CD4-positive, alpha-beta T cell (primary cell): ENCODE results near the gene PRKAR1B. TPM values are rescaled to one million over a fixed set of nuclear protein-coding genes. Genes with fewer than 3 reads are reported as not detected.

Experiments
- ATAC-seq: fragments of 200-7000 bp; cut with Tn5 transposase; one replicate; pipeline ENCODE4 v1.10.0; 2022; ENCODE audit warnings: mild to moderate bottlenecking; ENCODE audit not compliant: poor library complexity
- CTCF ChIA-PET: fragments of 350-600 bp; sonication (Branson Sonifier 250); formaldehyde crosslinking; loops from one replicate; lab custom pipeline; 2021; ENCODE audit warnings: antibody characterized with exemption, inconsistent platforms; lab: Charles Lee
- POLR2A ChIA-PET: fragments of 350-600 bp; sonication (Branson Sonifier 250); formaldehyde crosslinking; loops from one replicate; lab custom pipeline; 2021; ENCODE audit warnings: antibody characterized with exemption, inconsistent platforms; lab: Charles Lee
- DNase-seq, 14 experiments: peaks; one replicate each; pipeline ENCODE4 v3.0.0-alpha.2; 2013 to 2020; ENCODE audit warnings: mixed read lengths in 2 of 14
- H3K27ac ChIP-seq, 2 donors: one replicate each; pipeline versions ENCODE4 v1.5.1 to v1.7.0; 2013; ENCODE audit warnings: low read length in 2 of 2, low read depth in 1 of 2, mild to moderate bottlenecking in 1 of 2
- H3K27me3 ChIP-seq, 2 experiments: 1 replicate in 1 of 2; 2 replicates in 1 of 2; pipeline versions ENCODE4 v1.6.1 to v1.7.0; 2013; ENCODE audit warnings: low read length in 2 of 2, control low read depth in 1 of 2, mild to moderate bottlenecking in 1 of 2, moderate library complexity in 1 of 2; ENCODE audit not compliant: insufficient read depth in 2 of 2, control insufficient read depth in 1 of 2
- H3K36me3 ChIP-seq: one replicate; pipeline ENCODE4 v1.6.1; 2013; ENCODE audit warnings: low read length, control low read depth; ENCODE audit not compliant: insufficient read depth
- H3K4me1 ChIP-seq: one replicate; pipeline ENCODE4 v1.6.1; 2013; ENCODE audit warnings: low read length, control low read depth; ENCODE audit not compliant: insufficient read depth
- H3K4me3 ChIP-seq: one replicate; pipeline ENCODE4 v1.5.1; 2013; ENCODE audit warnings: mild to moderate bottlenecking, low read length, moderate library complexity
- H3K9me3 ChIP-seq, 2 experiments: 1 replicate in 1 of 2; 2 replicates in 1 of 2; pipeline versions ENCODE4 v1.6.1 to v1.7.0; 2013; ENCODE audit warnings: low read length in 2 of 2, mild to moderate bottlenecking in 2 of 2, control low read depth in 1 of 2, moderate library complexity in 1 of 2; ENCODE audit not compliant: control insufficient read depth in 1 of 2, insufficient read depth in 1 of 2
- H3K27ac Mint-ChIP-seq: one replicate; pipeline ENCODE4 v1.8.0; 2020; ENCODE audit warnings: mixed read lengths
- H3K27me3 Mint-ChIP-seq: one replicate; pipeline ENCODE4 v1.8.0; 2021; ENCODE audit warnings: mixed read lengths
- H3K36me3 Mint-ChIP-seq: one replicate; pipeline ENCODE4 v1.8.0; 2021; ENCODE audit warnings: low read depth, mixed read lengths
- H3K4me1 Mint-ChIP-seq: one replicate; pipeline ENCODE4 v1.8.0; 2021; ENCODE audit warnings: low read depth, mixed read lengths
- H3K4me3 Mint-ChIP-seq: one replicate; pipeline ENCODE4 v1.8.0; 2020; ENCODE audit warnings: mild to moderate bottlenecking, mixed read lengths
- H3K9me3 Mint-ChIP-seq: one replicate; pipeline ENCODE4 v1.8.0; 2020; ENCODE audit warnings: mixed read lengths
- intact Hi-C, 2 experiments: fragments of 100-400 bp; cut with DNase I in 1 of 2; cut with micrococcal nuclease in 1 of 2; formaldehyde crosslinking; loops; one replicate each; pipeline versions ENCODE4 v1.15.1 to v1.9.0; 2023 to 2025; cut with DNase I, micrococcal nuclease
- total RNA-seq, 174 experiments: library from RNA in 2 of 174; stranded (reverse) in 2 of 174; gene quantifications; one replicate each; pipeline ENCODE4 v1.2.3 and lab custom pipeline; 2021 to 2026
- TF ChIP-seq, protein P1 (sequence below): fragments of 200-600 bp; IDR thresholded peaks from one replicate; pipeline ENCODE4 v1.8.0; 2022; ENCODE audit warnings: antibody characterized with exemption, mild to moderate bottlenecking

Gene PRKAR1B
- total RNA-seq, 2 experiments from 2014 or later = 18.8 to 19.5 TPM

DNA sequence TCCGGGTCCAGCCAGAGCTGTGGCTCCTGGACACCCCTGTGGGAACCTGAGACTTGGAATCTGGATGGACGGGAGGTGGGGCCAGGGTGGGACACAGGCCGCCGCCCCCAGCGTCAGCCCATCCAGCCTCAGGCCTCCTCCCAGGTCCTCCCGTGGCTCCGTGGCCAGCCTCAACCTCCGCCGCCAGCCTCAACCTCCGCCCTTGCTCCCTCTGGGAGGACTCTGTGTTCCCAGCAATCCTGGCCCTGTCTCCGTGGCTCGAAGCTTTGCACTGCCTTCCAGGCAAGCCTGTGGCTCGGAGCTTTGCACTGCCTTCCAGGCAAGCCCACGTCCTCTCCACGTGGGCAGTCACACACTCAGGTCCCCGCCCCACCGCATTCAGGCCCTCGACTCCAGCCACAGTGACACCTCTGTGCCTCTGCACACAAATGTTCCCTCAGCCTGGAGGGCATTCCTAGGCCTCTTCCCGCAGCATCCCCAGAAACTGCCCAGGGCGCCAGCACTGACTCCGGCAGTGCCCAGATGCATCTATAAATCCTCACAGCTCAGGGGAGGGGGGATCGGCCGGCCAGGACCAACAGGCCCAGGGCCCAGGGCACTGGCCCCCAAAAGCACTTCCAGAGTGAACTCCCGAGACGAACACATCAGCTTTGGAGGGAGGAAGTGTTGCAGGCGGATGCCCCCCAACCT is 162.8 kb downstream of the PRKAR1B start:
- Histone ChIP-seq H3K4me3 (no peak overlapping the region), H3K9me3 (peaks cover 0 to 12% of the 10 kb centered on the region in 2 experiments), H3K27ac (no peak overlapping the region), H3K36me3 (no peaks in the 10 kb centered on the region), H3K27me3 (no peaks in the 10 kb centered on the region), H3K4me1 (no peaks in the 10 kb centered on the region)
- no peaks in the 10 kb centered on the region for H3K36me3 Mint-ChIP-seq
- no peaks in the 10 kb centered on the region for H3K27me3 Mint-ChIP-seq
- DNase-seq = no peak
- TF ChIP-seq, protein P1, sequence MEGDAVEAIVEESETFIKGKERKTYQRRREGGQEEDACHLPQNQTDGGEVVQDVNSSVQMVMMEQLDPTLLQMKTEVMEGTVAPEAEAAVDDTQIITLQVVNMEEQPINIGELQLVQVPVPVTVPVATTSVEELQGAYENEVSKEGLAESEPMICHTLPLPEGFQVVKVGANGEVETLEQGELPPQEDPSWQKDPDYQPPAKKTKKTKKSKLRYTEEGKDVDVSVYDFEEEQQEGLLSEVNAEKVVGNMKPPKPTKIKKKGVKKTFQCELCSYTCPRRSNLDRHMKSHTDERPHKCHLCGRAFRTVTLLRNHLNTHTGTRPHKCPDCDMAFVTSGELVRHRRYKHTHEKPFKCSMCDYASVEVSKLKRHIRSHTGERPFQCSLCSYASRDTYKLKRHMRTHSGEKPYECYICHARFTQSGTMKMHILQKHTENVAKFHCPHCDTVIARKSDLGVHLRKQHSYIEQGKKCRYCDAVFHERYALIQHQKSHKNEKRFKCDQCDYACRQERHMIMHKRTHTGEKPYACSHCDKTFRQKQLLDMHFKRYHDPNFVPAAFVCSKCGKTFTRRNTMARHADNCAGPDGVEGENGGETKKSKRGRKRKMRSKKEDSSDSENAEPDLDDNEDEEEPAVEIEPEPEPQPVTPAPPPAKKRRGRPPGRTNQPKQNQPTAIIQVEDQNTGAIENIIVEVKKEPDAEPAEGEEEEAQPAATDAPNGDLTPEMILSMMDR = no peak
- no peak for ATAC-seq
- no peaks in the 10 kb centered on the region for H3K9me3 Mint-ChIP-seq
- no peak overlapping the region for H3K4me3 Mint-ChIP-seq
- POLR2A ChIA-PET = no interaction called here
- CTCF ChIA-PET = no interaction called here
- H3K4me1 Mint-ChIP-seq = no peaks in the 10 kb centered on the region
- no peak overlapping the region for H3K27ac Mint-ChIP-seq
- intact Hi-C loops = no loop called here

DNA sequence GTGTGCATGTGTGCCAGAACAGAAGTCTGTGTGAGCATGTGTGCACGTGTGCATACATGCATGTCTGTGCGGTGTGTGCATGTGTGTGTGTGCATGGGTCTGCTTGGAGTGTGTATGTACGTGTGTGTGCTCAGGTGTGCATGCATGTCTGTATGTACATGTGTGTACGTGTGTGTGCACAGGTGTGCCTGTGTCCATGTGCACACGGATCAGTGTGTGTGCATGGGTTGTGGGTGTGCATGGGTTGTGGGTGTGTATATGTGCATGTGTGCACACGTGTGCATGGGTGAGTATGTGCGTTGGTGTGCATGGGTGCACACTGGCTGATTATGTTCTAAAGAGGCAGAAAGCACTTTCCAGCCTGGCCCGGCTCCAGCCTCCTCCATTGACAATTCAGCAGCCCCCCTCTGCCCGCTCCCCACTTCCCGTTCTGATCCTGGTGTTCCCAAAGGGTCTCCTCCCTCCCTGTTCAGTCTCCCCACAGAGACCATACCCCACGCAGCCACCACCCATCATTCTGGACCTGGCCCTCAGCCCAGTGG is 163.4 kb downstream of the PRKAR1B start:
- Mint-ChIP-seq H3K4me1 (no peaks in the 10 kb centered on the region), H3K36me3 (no peaks in the 10 kb centered on the region), H3K27me3 (no peaks in the 10 kb centered on the region), H3K4me3 (no peak overlapping the region), H3K27ac (no peak overlapping the region), H3K9me3 (no peaks in the 10 kb centered on the region)
- ATAC-seq (no peak), DNase-seq (no peak)
- H3K27ac ChIP-seq = no peak overlapping the region
- no peaks in the 10 kb centered on the region for H3K36me3 ChIP-seq
- no peaks in the 10 kb centered on the region for H3K4me1 ChIP-seq
- H3K9me3 ChIP-seq = peaks cover 0 to 8% of the 10 kb centered on the region in 2 experiments
- POLR2A ChIA-PET = no interaction called here
- H3K4me3 ChIP-seq = no peak overlapping the region
- H3K27me3 ChIP-seq = no peaks in the 10 kb centered on the region
- CTCF ChIA-PET = no interaction called here
- intact Hi-C loops = no loop called here
- TF ChIP-seq, protein P1 = no peak

DNA sequence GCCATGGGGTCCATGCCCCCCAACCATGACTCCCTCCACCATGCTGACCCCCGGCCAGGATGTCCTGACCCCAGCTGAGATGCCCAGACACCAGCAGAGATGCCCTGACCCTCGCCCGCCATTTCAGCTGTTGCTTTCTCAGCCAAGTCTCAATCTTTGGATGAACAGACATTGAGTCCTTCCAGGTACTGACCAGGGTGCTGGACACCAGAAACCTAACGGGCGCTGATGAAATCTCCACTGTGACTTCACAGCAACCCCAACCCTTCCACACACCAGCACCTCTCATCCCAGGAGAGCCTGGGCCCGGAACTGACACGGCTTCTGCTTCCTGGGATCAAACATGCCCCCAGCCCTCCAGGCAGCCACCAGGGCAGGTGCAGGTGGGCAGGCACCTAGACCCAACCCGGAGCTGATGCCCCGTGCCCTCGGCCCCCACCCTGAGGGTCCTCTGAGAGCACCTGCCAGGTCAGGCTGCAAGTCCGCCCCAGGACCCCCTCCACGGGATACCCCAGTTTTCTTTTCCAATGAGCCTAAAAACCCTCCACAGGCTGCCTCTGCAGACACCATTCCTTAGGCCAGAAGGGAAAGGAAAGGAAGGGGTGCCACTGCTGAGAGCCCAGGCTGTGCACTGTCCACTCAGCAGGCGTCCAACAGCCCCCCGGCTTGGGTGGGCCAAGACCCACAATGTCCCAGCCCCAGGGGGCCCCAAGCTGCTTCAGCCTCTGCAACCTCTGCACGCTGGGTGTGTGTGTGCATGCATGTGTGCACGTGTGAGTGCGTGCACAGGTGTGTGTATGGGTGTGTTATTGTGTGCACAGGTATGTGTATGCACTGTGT is 164.1 kb downstream of the PRKAR1B start:
- POLR2A ChIA-PET = no interaction called here
- TF ChIP-seq, protein P1 = no peak
- peaks cover 0 to 1% of the 10 kb centered on the region in 2 experiments for H3K9me3 ChIP-seq
- Mint-ChIP-seq H3K4me1 (no peaks in the 10 kb centered on the region), H3K27ac (no peak overlapping the region), H3K4me3 (no peak overlapping the region), H3K36me3 (no peaks in the 10 kb centered on the region), H3K9me3 (no peaks in the 10 kb centered on the region), H3K27me3 (no peaks in the 10 kb centered on the region)
- DNase-seq = no peak
- H3K4me3 ChIP-seq = no peak overlapping the region
- no peaks in the 10 kb centered on the region for H3K36me3 ChIP-seq
- H3K27me3 ChIP-seq = no peaks in the 10 kb centered on the region
- H3K27ac ChIP-seq = no peak overlapping the region
- intact Hi-C loops = no loop called here
- no peaks in the 10 kb centered on the region for H3K4me1 ChIP-seq
- ATAC-seq = no peak
- CTCF ChIA-PET = no interaction called here
